ENCODE measurements around the gene ZCWPW1. TPM values are rescaled to one million over a fixed set of nuclear protein-coding genes. Genes with fewer than 3 reads are reported as not detected.
"Not testable (repeated sequence)": the region's sequence is repeated elsewhere in the genome, so short reads cannot be mapped to it uniquely, and the experiment has no call there.

The ZCWPW1 gene
- total RNA-seq, 1 donor from 2014 or later, result 3.8 TPM

DNA sequence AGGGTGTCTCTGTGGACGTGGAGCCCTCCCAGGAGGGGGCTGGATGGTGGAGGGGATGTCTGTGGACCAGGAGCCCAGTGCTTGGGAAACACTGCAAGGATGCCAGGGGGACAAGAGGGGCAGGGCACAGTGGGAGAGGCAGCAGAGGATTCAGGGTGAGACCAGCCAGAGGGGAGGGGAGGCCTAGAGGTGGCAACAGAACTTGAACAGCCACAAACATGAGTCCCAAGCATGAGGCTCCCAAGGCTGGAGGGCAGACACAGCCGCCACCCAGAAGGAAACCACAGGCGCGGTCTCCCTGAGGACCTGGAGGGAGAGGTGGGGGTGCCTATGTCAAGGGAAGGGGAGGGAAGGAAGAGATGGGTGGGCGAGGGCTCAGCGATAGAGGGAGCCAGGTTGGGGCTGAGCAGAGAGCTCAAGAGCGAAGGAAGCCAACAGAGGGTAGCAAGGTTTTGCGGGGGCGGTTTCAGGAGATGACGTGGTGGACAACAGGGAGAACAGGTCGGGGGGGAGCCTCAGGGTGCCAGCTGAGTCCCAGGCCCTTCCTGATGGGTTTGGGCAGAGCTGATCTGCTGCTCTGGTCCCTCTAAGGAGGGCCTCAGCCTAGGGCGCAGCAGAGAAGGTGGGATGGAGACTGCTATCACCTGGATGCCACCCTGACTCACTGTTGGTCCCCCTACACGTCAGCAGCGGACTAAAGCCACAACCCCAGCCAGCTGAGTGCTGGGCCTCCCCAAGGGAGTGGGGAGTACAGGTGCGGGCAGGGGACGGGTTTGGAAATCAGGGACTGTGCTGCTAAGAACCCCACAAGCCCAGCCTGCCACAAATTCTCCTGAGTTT is 61.9 kb downstream of the ZCWPW1 start:
- H3K4me3 ChIP-seq (ENCODE audit: low read depth, low read length), result no peak overlapping the region
- DNase-seq (ENCODE audit: low read depth), result no peak

GRCh38 chr7:100365998-100366367 is 62.5 kb downstream of the ZCWPW1 start:
- not testable (repeated sequence) for DNase-seq (ENCODE audit: low read depth); H3K4me3 ChIP-seq (ENCODE audit: low read depth, low read length)

More for the DNA sequence above, 61.9 kb downstream of the ZCWPW1 start:
- no peak for TF ChIP-seq CTCF (conservative IDR thresholded peaks at IDR 0.05; ENCODE audit: low read depth, low read length)

DNA sequence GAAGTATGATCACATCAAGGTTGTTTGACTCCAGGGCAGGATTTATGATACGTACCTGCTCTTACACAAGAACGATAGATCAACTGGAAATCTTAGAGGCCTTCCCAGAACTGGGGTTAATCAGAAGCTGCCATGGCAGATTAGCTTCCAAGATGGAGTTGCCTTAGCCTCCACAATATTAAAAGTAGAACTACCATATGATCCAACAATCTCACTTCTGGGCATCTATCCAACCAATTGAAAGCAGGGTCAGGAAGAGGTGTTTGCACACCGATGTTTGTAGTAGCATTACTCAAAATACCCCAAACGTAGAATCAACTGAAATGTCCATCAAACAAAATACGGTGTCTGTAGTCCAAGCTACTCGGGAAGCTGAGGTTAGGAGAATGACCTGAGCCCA is 64.0 kb downstream of the ZCWPW1 start:
- H3K4me3 ChIP-seq (ENCODE audit: low read depth, low read length), result no peak overlapping the region
- no peak for TF ChIP-seq CTCF (conservative IDR thresholded peaks at IDR 0.05; ENCODE audit: low read depth, low read length)
- DNase-seq (ENCODE audit: low read depth), result no peak

- DNase-seq (ENCODE audit: low read depth); H3K4me3 ChIP-seq (ENCODE audit: low read depth, low read length): not testable (repeated sequence)
Measured at GRCh38 chr7:100363797-100364196, 64.7 kb downstream of the ZCWPW1 start.

GRCh38 chr7:100363098-100363497 is 65.4 kb downstream of the ZCWPW1 start:
- DNase-seq (ENCODE audit: low read depth), result no peak
- no peak overlapping the region for H3K4me3 ChIP-seq (ENCODE audit: low read depth, low read length)
- no peak for TF ChIP-seq CTCF (conservative IDR thresholded peaks at IDR 0.05; ENCODE audit: low read depth, low read length)

DNA sequence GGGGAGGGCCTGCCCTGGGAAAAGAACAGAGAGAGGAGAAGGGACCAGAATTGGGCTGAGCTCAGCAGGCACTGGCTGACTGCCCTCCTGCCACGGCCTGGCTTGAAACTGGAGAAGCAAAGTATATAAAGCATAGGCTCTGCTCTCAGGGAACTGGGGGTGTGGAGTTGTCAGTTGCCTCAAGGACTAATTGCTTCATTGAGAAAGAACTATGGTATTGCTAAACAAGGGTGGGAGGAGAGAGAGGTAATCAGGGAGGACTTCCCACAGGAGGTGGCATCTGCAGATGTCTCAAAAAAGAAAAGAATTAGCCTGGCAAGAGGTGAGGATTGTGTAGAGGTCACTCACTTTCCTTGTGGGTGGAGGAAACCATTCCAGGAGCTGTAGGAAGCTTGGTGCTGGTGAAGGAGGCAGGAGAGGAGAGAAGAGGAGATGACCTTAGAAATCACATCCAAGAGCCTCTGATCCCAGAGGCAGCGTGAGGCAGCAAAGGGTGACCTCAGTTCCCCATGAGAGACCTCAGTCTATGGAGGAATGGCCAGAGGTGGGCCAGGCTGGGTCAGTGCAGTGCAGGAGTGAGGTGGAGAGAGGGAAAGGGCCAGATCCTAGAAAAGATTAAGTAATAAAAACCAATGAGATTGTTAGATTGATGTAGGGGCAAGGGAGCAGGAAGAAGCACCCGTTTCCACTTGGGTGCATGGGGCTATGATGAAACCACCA is 68.2 kb downstream of the ZCWPW1 start:
- no peak for TF ChIP-seq CTCF (conservative IDR thresholded peaks at IDR 0.05; ENCODE audit: low read depth, low read length)
- no peak overlapping the region for H3K4me3 ChIP-seq (ENCODE audit: low read depth, low read length)
- no peak for DNase-seq (ENCODE audit: low read depth)

DNA sequence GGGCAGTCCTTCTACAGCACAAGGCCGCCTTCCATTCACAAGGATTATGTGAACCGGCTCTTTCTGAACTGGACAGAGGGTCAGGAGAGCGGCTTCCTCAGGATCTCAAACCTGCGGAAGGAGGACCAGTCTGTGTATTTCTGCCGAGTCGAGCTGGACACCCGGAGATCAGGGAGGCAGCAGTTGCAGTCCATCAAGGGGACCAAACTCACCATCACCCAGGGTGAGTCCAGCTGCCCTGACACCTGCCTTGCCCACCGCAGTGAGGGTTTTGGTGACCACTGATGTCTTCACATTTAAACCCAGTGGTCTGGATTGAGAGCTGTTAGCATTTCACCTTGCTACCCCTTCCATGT is 69.7 kb downstream of the ZCWPW1 start:
- no peak for TF ChIP-seq CTCF (conservative IDR thresholded peaks at IDR 0.05; ENCODE audit: low read depth, low read length)
- no peak for DNase-seq (ENCODE audit: low read depth)
- no peak overlapping the region for H3K4me3 ChIP-seq (ENCODE audit: low read depth, low read length)

Data from epithelial cell of proximal tubule (primary cell).